Measurements from ENCODE around the gene GATA1.

GATA1 gene

GRCh38 chrX:48781705-48782104, 4.7 kb upstream of the GATA1 start:
- ChIA-PET POLR2A (no interaction called here), CTCF (no interaction called here)
- DNase-seq (ENCODE audit: extremely low spot score): no peak
- TF ChIP-seq CTCF (IDR thresholded peaks at IDR 0.05; ENCODE audit: control extremely low read depth, extremely low read depth, low read depth, missing control alignments): no peak

- no peak for DNase-seq (ENCODE audit: extremely low spot score)
- POLR2A ChIA-PET: no interaction called here
- TF ChIP-seq CTCF (IDR thresholded peaks at IDR 0.05; ENCODE audit: control extremely low read depth, extremely low read depth, low read depth, missing control alignments): no peak
- CTCF ChIA-PET: no interaction called here
Observed at GRCh38 chrX:48782216-48782615, 4.2 kb upstream of the GATA1 start.

GRCh38 chrX:48782795-48783194, 3.6 kb upstream of the GATA1 start:
- ChIA-PET CTCF (no interaction called here), POLR2A (no interaction called here)
- DNase-seq (ENCODE audit: extremely low spot score): no peak
- TF ChIP-seq CTCF (IDR thresholded peaks at IDR 0.05; ENCODE audit: control extremely low read depth, extremely low read depth, low read depth, missing control alignments): no peak

- ChIA-PET POLR2A (no interaction called here), CTCF (no interaction called here)
- no peak for DNase-seq (ENCODE audit: extremely low spot score)
- TF ChIP-seq CTCF (IDR thresholded peaks at IDR 0.05; ENCODE audit: control extremely low read depth, extremely low read depth, low read depth, missing control alignments): no peak
Observed at GRCh38 chrX:48784726-48785125, 1.7 kb upstream of the GATA1 start.

GRCh38 chrX:48785186-48785539, 1.2 kb upstream of the GATA1 start:
- no peak for TF ChIP-seq CTCF (IDR thresholded peaks at IDR 0.05; ENCODE audit: control extremely low read depth, extremely low read depth, low read depth, missing control alignments)
- no peak for DNase-seq (ENCODE audit: extremely low spot score)
- ChIA-PET CTCF (no interaction called here), POLR2A (no interaction called here)

- no peak for TF ChIP-seq CTCF (IDR thresholded peaks at IDR 0.05; ENCODE audit: control extremely low read depth, extremely low read depth, low read depth, missing control alignments)
- CTCF ChIA-PET: no interaction called here
- POLR2A ChIA-PET: no interaction called here
- DNase-seq (ENCODE audit: extremely low spot score): no peak
Observed at GRCh38 chrX:48785540-48786214, 713 bp upstream of the GATA1 start.
